HEK293T (cell line): ENCODE data around the gene PLK4.

Experiments
- CTCF ChIA-PET: fragments of 350-600 bp; formaldehyde crosslinking; extraction: SDS; loops from one replicate; lab custom pipeline; 2021; ENCODE audit warnings: antibody characterized with exemption, inconsistent platforms; lab: Yijun Ruan, JAX
- POLR2A ChIA-PET: fragments of 350-600 bp; formaldehyde crosslinking; extraction: SDS; loops from one replicate; lab custom pipeline; 2020; ENCODE audit warnings: antibody characterized with exemption, inconsistent platforms; lab: Yijun Ruan, JAX
- DNase-seq: peaks from one replicate; pipeline ENCODE4 v3.0.0; 2012; ENCODE audit warnings: mixed read lengths; ENCODE audit errors: extremely low spot score
- ARNT ChIP-seq: fragments of 450-650 bp; IDR thresholded peaks from 2 replicates; pipeline ENCODE4 v1.6.1; 2017; ENCODE audit warnings: mild to moderate bottlenecking
- BHLHE40 ChIP-seq: fragments of 450-650 bp; IDR thresholded peaks from 2 replicates; pipeline ENCODE4 v1.6.1; 2016; ENCODE audit warnings: mild to moderate bottlenecking, moderate library complexity, borderline replicate concordance
- CTBP1 ChIP-seq: fragments of 450-650 bp; IDR thresholded peaks from 2 replicates; pipeline ENCODE4 v1.6.1; 2016; ENCODE audit warnings: borderline replicate concordance
- ELF4 ChIP-seq: fragments of 450-650 bp; IDR thresholded peaks from 2 replicates; pipeline ENCODE4 v1.6.1; 2017; ENCODE audit warnings: antibody characterized with exemption
- FOXA1 ChIP-seq: fragments of 450-650 bp; IDR thresholded peaks from 2 replicates; pipeline ENCODE4 v1.6.1; 2016; ENCODE audit warnings: mild to moderate bottlenecking
- FOXK2 ChIP-seq: fragments of 450-650 bp; IDR thresholded peaks from 2 replicates; pipeline ENCODE4 v1.6.1; 2016; ENCODE audit warnings: mild to moderate bottlenecking
- FOXM1 ChIP-seq: fragments of 450-650 bp; IDR thresholded peaks from 2 replicates; pipeline ENCODE4 v1.6.1; 2017; ENCODE audit warnings: mild to moderate bottlenecking, borderline replicate concordance
- HDGF ChIP-seq: fragments of 450-650 bp; IDR thresholded peaks from 2 replicates; pipeline ENCODE4 v1.6.1; 2017; ENCODE audit warnings: antibody characterized with exemption, borderline replicate concordance
- L3MBTL2 ChIP-seq: fragments of 450-650 bp; conservative IDR thresholded peaks from 2 replicates; pipeline ENCODE4 v1.6.1; 2016; ENCODE audit warnings: mild to moderate bottlenecking
- LEF1 ChIP-seq: fragments of 450-650 bp; IDR thresholded peaks from 2 replicates; pipeline ENCODE4 v1.6.1; 2017; ENCODE audit warnings: mild to moderate bottlenecking, borderline replicate concordance
- NFRKB ChIP-seq: fragments of 450-650 bp; IDR thresholded peaks from 2 replicates; pipeline ENCODE4 v1.6.1; 2016; ENCODE audit warnings: mild to moderate bottlenecking, moderate library complexity
- SP1 ChIP-seq: fragments of 450-650 bp; IDR thresholded peaks from 2 replicates; pipeline ENCODE4 v1.6.1; 2017
- SUZ12 ChIP-seq: fragments of 450-650 bp; IDR thresholded peaks from 2 replicates; pipeline ENCODE4 v1.6.1; 2016; ENCODE audit warnings: mild to moderate bottlenecking
- TARDBP ChIP-seq: fragments of 450-650 bp; IDR thresholded peaks from 2 replicates; pipeline ENCODE4 v1.6.1; 2016
- ZNF384 ChIP-seq: fragments of 450-650 bp; IDR thresholded peaks from 2 replicates; pipeline ENCODE4 v1.6.1; 2016
- TF ChIP-seq, protein P1 (sequence below): fragments of 450-650 bp; IDR thresholded peaks from 2 replicates; pipeline ENCODE4 v1.6.1; 2016

PLK4 gene

DNA sequence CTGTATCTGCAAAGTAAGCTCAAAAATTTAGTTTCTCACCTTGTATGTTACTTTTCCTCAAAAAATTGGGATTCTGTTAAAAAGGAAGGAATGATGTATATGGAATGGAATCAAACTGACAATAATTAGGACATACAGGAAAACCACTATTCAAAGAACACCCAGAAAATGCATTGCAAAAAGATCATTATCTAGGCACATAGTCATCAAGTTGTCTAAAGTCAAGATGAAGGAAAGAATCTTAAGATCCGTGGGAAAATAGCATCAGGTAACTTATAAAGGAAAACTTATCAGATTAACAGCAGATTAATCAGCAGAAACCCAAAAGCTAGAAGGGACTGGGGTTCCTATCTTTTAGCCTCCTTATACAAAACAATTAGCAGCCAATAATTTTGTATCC is 23.1 kb upstream of the PLK4 start:
- CTCF ChIA-PET: no interaction called here
- POLR2A ChIA-PET: no interaction called here
- no peak for TF ChIP-seq ARNT
- no peak for TF ChIP-seq FOXA1
- no peak for TF ChIP-seq LEF1
- TF ChIP-seq FOXM1: no peak
- no peak for DNase-seq

DNA sequence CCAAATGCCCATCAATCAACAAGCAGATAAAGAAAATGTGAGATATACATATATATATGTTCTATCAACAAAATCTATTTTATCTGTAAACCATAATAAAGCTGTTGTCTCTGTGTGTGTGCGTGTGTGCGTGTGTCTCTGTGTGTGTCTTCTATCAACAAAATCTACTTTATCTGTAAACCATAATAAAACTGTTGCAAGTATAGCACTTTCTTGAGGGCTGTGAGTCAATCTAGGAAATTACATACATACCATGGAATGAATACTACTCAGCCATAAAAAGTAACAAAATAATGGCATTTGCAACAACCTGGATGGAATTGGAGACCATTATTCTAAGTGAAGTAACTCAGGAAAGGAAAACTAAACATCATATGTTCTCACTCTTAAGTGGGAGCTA is 12.5 kb upstream of the PLK4 start:
- ChIA-PET POLR2A (interaction anchor here (1.9 kb wide), 1 partner anchor 13 kb away, joined by 7 read pairs; the partner anchor contains the start of gene PLK4), CTCF (no interaction called here)
- no peak for DNase-seq
- TF ChIP-seq HDGF: no peak
- TF ChIP-seq LEF1: no peak
- no peak for TF ChIP-seq SP1
- no peak for TF ChIP-seq ELF4
- TF ChIP-seq FOXA1: no peak
- TF ChIP-seq NFRKB: no peak
- no peak for TF ChIP-seq TARDBP
- no peak for TF ChIP-seq ARNT
- TF ChIP-seq SUZ12: no peak
- TF ChIP-seq, protein P1, sequence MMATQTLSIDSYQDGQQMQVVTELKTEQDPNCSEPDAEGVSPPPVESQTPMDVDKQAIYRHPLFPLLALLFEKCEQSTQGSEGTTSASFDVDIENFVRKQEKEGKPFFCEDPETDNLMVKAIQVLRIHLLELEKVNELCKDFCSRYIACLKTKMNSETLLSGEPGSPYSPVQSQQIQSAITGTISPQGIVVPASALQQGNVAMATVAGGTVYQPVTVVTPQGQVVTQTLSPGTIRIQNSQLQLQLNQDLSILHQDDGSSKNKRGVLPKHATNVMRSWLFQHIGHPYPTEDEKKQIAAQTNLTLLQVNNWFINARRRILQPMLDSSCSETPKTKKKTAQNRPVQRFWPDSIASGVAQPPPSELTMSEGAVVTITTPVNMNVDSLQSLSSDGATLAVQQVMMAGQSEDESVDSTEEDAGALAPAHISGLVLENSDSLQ: no peak
- TF ChIP-seq L3MBTL2: no peak

DNA sequence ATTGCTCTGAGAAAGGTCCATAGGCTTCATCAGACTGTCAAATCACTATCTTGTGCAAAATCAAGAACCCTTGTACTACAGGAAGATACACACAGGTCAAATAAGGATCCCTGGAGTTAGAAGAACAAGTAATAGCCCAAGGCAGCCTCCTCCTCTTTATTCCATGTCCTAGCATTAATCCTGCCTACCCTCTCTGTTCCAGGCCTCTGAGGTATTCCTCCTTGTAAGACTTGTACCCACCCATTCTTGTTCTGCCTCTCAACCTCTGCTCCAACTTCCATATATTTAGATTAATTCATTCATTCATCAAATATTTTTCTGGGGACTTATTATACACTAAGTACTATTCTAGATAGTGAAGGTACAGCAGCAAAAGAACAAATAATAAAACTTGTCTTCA is 10.4 kb upstream of the PLK4 start:
- TF ChIP-seq SP1 (no peak), BHLHE40 (no peak), TARDBP (no peak), HDGF (no peak), FOXM1 (no peak)
- POLR2A ChIA-PET: interaction anchor here (1.8 kb wide), 1 partner anchor 11 kb away, joined by 7 read pairs; the partner anchor contains the start of gene PLK4
- CTCF ChIA-PET: no interaction called here
- no peak for DNase-seq

- TF ChIP-seq FOXM1 (no peak), CTBP1 (no peak), SP1 (no peak), HDGF (no peak), FOXK2 (no peak), NFRKB (no peak), BHLHE40 (no peak), ELF4 (no peak), TARDBP (no peak), ZNF384 (no peak), SUZ12 (no peak), LEF1 (no peak), ARNT (no peak)
- CTCF ChIA-PET: no interaction called here
- POLR2A ChIA-PET: interaction anchor here (1.8 kb wide), 1 partner anchor 11 kb away, joined by 7 read pairs; the partner anchor contains the start of gene PLK4
- DNase-seq: no peak
Measured at GRCh38 chr4:127870688-127871087, 10.0 kb upstream of the PLK4 start.

- no peak for DNase-seq
- CTCF ChIA-PET: no interaction called here
- no peak for TF ChIP-seq LEF1
- TF ChIP-seq TARDBP: no peak
- no peak for TF ChIP-seq BHLHE40
- POLR2A ChIA-PET: interaction anchor here (1.2 to 1.4 kb wide), 2 partner anchors 12 to 93 kb away, joined by 3 to 7 read pairs; partner anchors contain the start of gene HSPA4L
Measured at GRCh38 chr4:127875791-127876190, 4.9 kb upstream of the PLK4 start.

GRCh38 chr4:127881563-127881864 is 821 bp downstream of the PLK4 start:
- CTCF ChIA-PET: interaction anchor here (0.6 kb wide), 1 partner anchor 181 kb away, joined by 3 read pairs; no protein-coding TSS in a partner anchor
- POLR2A ChIA-PET: interaction anchor here (0.6 to 1.7 kb wide), 16 partner anchors 9 to 446 kb away, joined by 3 to 21 read pairs (median 4); partner anchors contain the start of genes ABHD18, HSPA4L, LARP1B and MFSD8

GRCh38 chr4:127888559-127888958 is 7.9 kb downstream of the PLK4 start:
- no peak for DNase-seq
- POLR2A ChIA-PET: interaction anchor here (1.0 kb wide), 1 partner anchor 9 kb away, joined by 3 read pairs; no protein-coding TSS in a partner anchor
- CTCF ChIA-PET: no interaction called here
- TF ChIP-seq, protein P1: no peak

More at GRCh38 chr4:127881563-127881864, 821 bp downstream of the PLK4 start:
- TF ChIP-seq CTBP1: no peak
- DNase-seq: no peak

DNA sequence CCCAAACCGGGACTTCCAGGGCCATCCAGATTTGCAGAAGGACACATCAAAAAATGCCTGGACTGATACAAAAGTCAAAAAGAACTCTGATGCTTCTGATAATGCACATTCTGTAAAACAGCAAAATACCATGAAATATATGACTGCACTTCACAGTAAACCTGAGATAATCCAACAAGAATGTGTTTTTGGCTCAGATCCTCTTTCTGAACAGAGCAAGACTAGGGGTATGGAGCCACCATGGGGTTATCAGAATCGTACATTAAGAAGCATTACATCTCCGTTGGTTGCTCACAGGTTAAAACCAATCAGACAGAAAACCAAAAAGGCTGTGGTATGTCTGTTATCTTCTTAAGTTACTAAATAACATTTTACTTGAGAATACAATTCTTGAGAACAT is 9.2 kb downstream of the PLK4 start:
- POLR2A ChIA-PET: interaction anchor here (1.7 kb wide), 1 partner anchor 8 kb away, joined by 5 read pairs; no protein-coding TSS in a partner anchor
- TF ChIP-seq NFRKB: no peak
- no peak for TF ChIP-seq HDGF
- TF ChIP-seq ARNT: no peak
- TF ChIP-seq SUZ12: no peak
- TF ChIP-seq CTBP1: no peak
- TF ChIP-seq BHLHE40: no peak
- CTCF ChIA-PET: no interaction called here
- no peak for DNase-seq
